Measurements from ENCODE around the gene SLC35B2.

SLC35B2 gene

GRCh38 chr6:44276667-44277640 is 19.6 kb upstream of the SLC35B2 start:
- no peak for TF ChIP-seq CTCF (IDR thresholded peaks at IDR 0.05; ENCODE audit: low read depth, low read length)
- no peak for DNase-seq (ENCODE audit: extremely low read depth, low read depth)

- no peak for DNase-seq (ENCODE audit: extremely low read depth, low read depth)
- no peak for TF ChIP-seq CTCF (IDR thresholded peaks at IDR 0.05; ENCODE audit: low read depth, low read length)
These were observed 18.7 kb upstream of the SLC35B2 start for GRCh38 chr6:44275749-44276648.

DNA sequence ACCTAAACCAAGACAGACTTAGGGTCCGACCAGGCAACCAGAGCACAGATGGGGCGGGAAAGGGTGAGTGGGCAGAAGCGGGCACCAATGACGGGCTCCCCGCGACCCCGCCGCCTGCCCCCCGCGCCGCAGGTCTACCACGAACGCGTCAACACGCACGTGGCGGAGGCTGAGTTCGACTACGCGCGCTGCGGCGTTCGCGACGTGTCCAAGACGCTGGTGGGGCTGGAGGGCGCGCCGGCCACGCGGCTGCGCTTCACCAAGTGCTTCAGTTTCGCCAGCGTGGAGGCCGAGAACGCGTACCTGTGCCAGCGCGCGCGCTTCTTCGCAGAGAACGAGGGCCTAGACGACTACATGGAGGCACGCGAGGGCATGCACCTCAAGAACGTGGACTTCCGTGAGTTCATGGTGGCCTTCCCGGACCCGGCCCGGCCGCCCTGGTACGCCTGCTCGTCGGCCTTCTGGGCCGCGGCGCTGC is 18.0 kb upstream of the SLC35B2 start:
- no peak for DNase-seq (ENCODE audit: extremely low read depth, low read depth)
- TF ChIP-seq CTCF (IDR thresholded peaks at IDR 0.05; ENCODE audit: low read depth, low read length): no peak

DNA sequence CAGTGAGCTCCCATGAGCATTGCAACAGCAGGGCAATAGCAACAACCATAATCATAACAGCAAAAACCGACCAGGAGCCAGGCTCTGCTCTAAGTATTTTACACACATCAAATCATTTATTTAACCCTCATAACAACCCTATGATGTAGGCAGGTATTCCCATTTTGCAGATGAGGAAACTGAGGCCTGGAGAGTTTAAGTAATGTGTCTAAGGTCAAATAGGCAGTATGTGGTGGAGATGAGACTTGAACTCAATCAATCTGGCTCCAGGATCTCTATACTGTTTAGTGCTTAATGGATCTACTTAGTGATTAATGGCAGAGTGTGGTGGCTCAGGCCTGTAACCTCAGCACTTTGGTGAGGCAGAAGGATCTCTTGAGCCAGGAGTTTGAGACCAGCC is 16.3 kb upstream of the SLC35B2 start:
- TF ChIP-seq CTCF (IDR thresholded peaks at IDR 0.05; ENCODE audit: low read depth, low read length): no peak
- DNase-seq (ENCODE audit: extremely low read depth, low read depth): no peak

GRCh38 chr6:44272999-44273566 is 15.8 kb upstream of the SLC35B2 start:
- DNase-seq (ENCODE audit: extremely low read depth, low read depth): no peak
- TF ChIP-seq CTCF (IDR thresholded peaks at IDR 0.05; ENCODE audit: low read depth, low read length): no peak

GRCh38 chr6:44272529-44272928 is 15.2 kb upstream of the SLC35B2 start:
- no peak for DNase-seq (ENCODE audit: extremely low read depth, low read depth)
- TF ChIP-seq CTCF (IDR thresholded peaks at IDR 0.05; ENCODE audit: low read depth, low read length): no peak
